ENCODE data around the gene HSF5. TPM values are rescaled to one million over a fixed set of nuclear protein-coding genes. Genes with fewer than 3 reads are reported as not detected.

Gene HSF5
- total RNA-seq, 2 experiments from 2014 or later: 0.22 TPM; not detected in 1

- ChIA-PET CTCF (ENCODE audit: unreplicated experiment) (no interaction called here), POLR2A (no interaction called here)
- Histone ChIP-seq H3K4me3 (ENCODE audit: low read depth, low read length, poor library complexity, severe bottlenecking) (no peak overlapping the region), H3K27ac (ENCODE audit: low read depth, low read length, poor library complexity, severe bottlenecking) (no peak overlapping the region), H3K36me3 (ENCODE audit: insufficient read depth, low read length) (peaks cover 77% of the 10 kb centered on the region), H3K79me2 (ENCODE audit: insufficient read depth, low read depth, low read length) (peaks cover 15% of the 10 kb centered on the region; the same call in 1 of the 2 replicates), H4K20me1 (ENCODE audit: insufficient read depth, low read length) (0 out of 2 replicates have a peak, but pooled peaks cover 4% of the 10 kb centered on the region), H3K9me3 (ENCODE audit: low read length) (no peaks in the 10 kb centered on the region), H3K4me1 (ENCODE audit: insufficient read depth, low read length, poor library complexity, severe bottlenecking) (peaks cover 26% of the 10 kb centered on the region), H2AFZ (ENCODE audit: low read length) (no peak overlapping the region), H3K4me2 (ENCODE audit: low read length) (no peak overlapping the region), H3K9me2 (ENCODE audit: insufficient read depth, low read length) (no peaks in the 10 kb centered on the region)
- no peak for DNase-seq (ENCODE audit: low spot score)
- no TSS peak for BruUV-seq (replicated peaks)
- intact Hi-C loops (cut with micrococcal nuclease; ENCODE audit: unreplicated experiment): loop anchor here (10.0 kb wide), 1 partner anchor 185 kb away; the partner anchor contains the start of genes RAD51C and TEX14
- no peak for TF ChIP-seq EZH2phosphoT487 (IDR thresholded peaks at IDR 0.05; ENCODE audit: borderline replicate concordance, low read depth, low read length)
- no peak for TF ChIP-seq CTCF (conservative IDR thresholded peaks at IDR 0.05; ENCODE audit: low read length)
Measured at GRCh38 chr17:58510075-58510474, 21.9 kb upstream of the HSF5 start.

GRCh38 chr17:58508341-58509067 is 20.3 kb upstream of the HSF5 start:
- BruUV-seq (replicated peaks): no TSS peak
- POLR2A ChIA-PET: no interaction called here
- no peak overlapping the region for H3K27ac ChIP-seq (ENCODE audit: low read depth, low read length, poor library complexity, severe bottlenecking)
- no peaks in the 10 kb centered on the region for H3K9me3 ChIP-seq (ENCODE audit: low read length)
- H2AFZ ChIP-seq (ENCODE audit: low read length): no peak overlapping the region
- H3K9me2 ChIP-seq (ENCODE audit: insufficient read depth, low read length): no peaks in the 10 kb centered on the region
- intact Hi-C loops (cut with micrococcal nuclease; ENCODE audit: unreplicated experiment): no loop called here
- no peak overlapping the region for H3K4me3 ChIP-seq (ENCODE audit: low read depth, low read length, poor library complexity, severe bottlenecking)
- no peak for TF ChIP-seq CTCF (conservative IDR thresholded peaks at IDR 0.05; ENCODE audit: low read length)
- 0 out of 2 replicates have a peak, but pooled peaks cover 2% of the 10 kb centered on the region for H4K20me1 ChIP-seq (ENCODE audit: insufficient read depth, low read length)
- peaks cover 32% of the 10 kb centered on the region for H3K4me1 ChIP-seq (ENCODE audit: insufficient read depth, low read length, poor library complexity, severe bottlenecking)
- CTCF ChIA-PET (ENCODE audit: unreplicated experiment): no interaction called here
- peaks cover 9% of the 10 kb centered on the region; the same call in 1 of the 2 replicates for H3K79me2 ChIP-seq (ENCODE audit: insufficient read depth, low read depth, low read length)
- DNase-seq (ENCODE audit: low spot score): no peak
- no peak overlapping the region for H3K4me2 ChIP-seq (ENCODE audit: low read length)
- H3K36me3 ChIP-seq (ENCODE audit: insufficient read depth, low read length): peaks cover 90% of the 10 kb centered on the region

DNA sequence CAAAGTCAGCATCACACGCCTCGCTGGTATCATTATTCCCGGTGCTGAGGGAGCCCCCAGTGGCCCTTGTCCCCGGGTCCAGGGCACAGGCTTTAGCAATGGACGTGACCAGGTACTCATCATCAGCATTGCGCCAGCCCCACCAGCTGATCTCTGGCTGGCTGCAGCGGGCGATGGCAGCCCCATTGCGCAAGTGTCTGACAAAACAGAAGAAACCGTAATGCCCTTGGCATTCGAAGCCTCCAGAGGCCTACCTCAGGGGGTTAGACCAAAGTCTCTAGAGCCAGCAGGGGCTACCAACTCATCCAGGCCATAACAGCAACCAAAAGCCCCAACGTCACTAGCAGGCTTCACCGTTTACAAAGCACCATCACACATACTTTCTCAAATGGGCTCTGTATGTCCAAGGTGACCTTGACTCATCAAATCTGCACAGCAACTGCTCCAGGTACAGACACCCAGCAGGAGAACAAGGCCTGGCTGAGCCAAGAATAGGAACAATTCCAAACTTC is 19.0 kb upstream of the HSF5 start:
- no peak overlapping the region for H3K27ac ChIP-seq (ENCODE audit: low read depth, low read length, poor library complexity, severe bottlenecking)
- intact Hi-C loops (cut with micrococcal nuclease; ENCODE audit: unreplicated experiment): no loop called here
- no peaks in the 10 kb centered on the region; the same call in 1 of the 2 replicates for H3K79me2 ChIP-seq (ENCODE audit: insufficient read depth, low read depth, low read length)
- H3K9me3 ChIP-seq (ENCODE audit: low read length): no peaks in the 10 kb centered on the region
- no peak overlapping the region for H3K4me2 ChIP-seq (ENCODE audit: low read length)
- ChIA-PET CTCF (ENCODE audit: unreplicated experiment) (no interaction called here), POLR2A (no interaction called here)
- peaks cover 96% of the 10 kb centered on the region for H3K36me3 ChIP-seq (ENCODE audit: insufficient read depth, low read length)
- DNase-seq (ENCODE audit: low spot score): no peak
- TF ChIP-seq EZH2phosphoT487 (IDR thresholded peaks at IDR 0.05; ENCODE audit: borderline replicate concordance, low read depth, low read length) (no peak), CTCF (conservative IDR thresholded peaks at IDR 0.05; ENCODE audit: low read length) (no peak)
- BruUV-seq (replicated peaks): no TSS peak
- no peaks in the 10 kb centered on the region for H3K9me2 ChIP-seq (ENCODE audit: insufficient read depth, low read length)
- H3K4me3 ChIP-seq (ENCODE audit: low read depth, low read length, poor library complexity, severe bottlenecking): no peak overlapping the region
- H4K20me1 ChIP-seq (ENCODE audit: insufficient read depth, low read length): no peaks in the 10 kb centered on the region
- H3K4me1 ChIP-seq (ENCODE audit: insufficient read depth, low read length, poor library complexity, severe bottlenecking): peaks cover 22% of the 10 kb centered on the region
- H2AFZ ChIP-seq (ENCODE audit: low read length): no peak overlapping the region
